ENCODE measurements around the gene SNRPA1.

Gene SNRPA1

GRCh38 chr15:101306341-101307047, 11.4 kb upstream of the SNRPA1 start:
- DNase-seq (ENCODE audit: low read depth), result no peak
- no peak for TF ChIP-seq CTCF (IDR thresholded peaks at IDR 0.05; ENCODE audit: low read depth, low read length, missing control alignments)
- H3K4me3 ChIP-seq (ENCODE audit: low read depth, low read length), result no peak overlapping the region

- no peak overlapping the region for H3K4me3 ChIP-seq (ENCODE audit: low read depth, low read length)
- TF ChIP-seq CTCF (IDR thresholded peaks at IDR 0.05; ENCODE audit: low read depth, low read length, missing control alignments), result no peak
- no peak for DNase-seq (ENCODE audit: low read depth)
Measured at GRCh38 chr15:101305820-101306255, 10.8 kb upstream of the SNRPA1 start.

- no peak for TF ChIP-seq CTCF (IDR thresholded peaks at IDR 0.05; ENCODE audit: low read depth, low read length, missing control alignments)
- H3K4me3 ChIP-seq (ENCODE audit: low read depth, low read length), result no peak overlapping the region
- DNase-seq (ENCODE audit: low read depth), result no peak
Measured at GRCh38 chr15:101303408-101303807, 8.4 kb upstream of the SNRPA1 start.

- no peak for TF ChIP-seq CTCF (IDR thresholded peaks at IDR 0.05; ENCODE audit: low read depth, low read length, missing control alignments)
- no peak overlapping the region; the same call in 1 of the 2 replicates for H3K4me3 ChIP-seq (ENCODE audit: low read depth, low read length)
- DNase-seq (ENCODE audit: low read depth), result no peak
Measured at GRCh38 chr15:101296418-101297405, 1.7 kb upstream of the SNRPA1 start.

GRCh38 chr15:101295607-101296161, 636 bp upstream of the SNRPA1 start:
- DNase-seq (ENCODE audit: low read depth), result no peak
- H3K4me3 ChIP-seq (ENCODE audit: low read depth, low read length), result peak overlapping the region; percentile 95
- no peak for TF ChIP-seq CTCF (IDR thresholded peaks at IDR 0.05; ENCODE audit: low read depth, low read length, missing control alignments)

- no peak for TF ChIP-seq CTCF (IDR thresholded peaks at IDR 0.05; ENCODE audit: low read depth, low read length, missing control alignments)
- DNase-seq (ENCODE audit: low read depth), result no peak
- peak overlapping the region; percentile 95 for H3K4me3 ChIP-seq (ENCODE audit: low read depth, low read length)
Measured at GRCh38 chr15:101293122-101293521, 1.9 kb downstream of the SNRPA1 start.
